Gastrocnemius medialis (tissue), 4 donors: Measurements from ENCODE around the gene INTS15.

Experiments
- POLR2A ChIP-seq, 2 donors: fragments of 450-650 bp; IDR thresholded peaks; one replicate each; pipeline ENCODE4 v1.6.1; 2017; ENCODE audit warnings: antibody characterized with exemption in 2 of 2, mild to moderate bottlenecking in 2 of 2, moderate library complexity in 2 of 2
- TF ChIP-seq, protein P1 (sequence below), 5 experiments: fragments of 450-650 bp in 3 of 5; fragments of 200-600 bp in 2 of 5; sonication (generic) in 2 of 5; IDR thresholded peaks in 4 of 5; conservative IDR thresholded peaks in 1 of 5; 1 replicate in 4 of 5; 2 replicates in 1 of 5; pipeline ENCODE4 v1.5.1; 2016 to 2019; ENCODE audit warnings: antibody characterized with exemption in 5 of 5, mild to moderate bottlenecking in 3 of 5, moderate library complexity in 3 of 5

DNA sequence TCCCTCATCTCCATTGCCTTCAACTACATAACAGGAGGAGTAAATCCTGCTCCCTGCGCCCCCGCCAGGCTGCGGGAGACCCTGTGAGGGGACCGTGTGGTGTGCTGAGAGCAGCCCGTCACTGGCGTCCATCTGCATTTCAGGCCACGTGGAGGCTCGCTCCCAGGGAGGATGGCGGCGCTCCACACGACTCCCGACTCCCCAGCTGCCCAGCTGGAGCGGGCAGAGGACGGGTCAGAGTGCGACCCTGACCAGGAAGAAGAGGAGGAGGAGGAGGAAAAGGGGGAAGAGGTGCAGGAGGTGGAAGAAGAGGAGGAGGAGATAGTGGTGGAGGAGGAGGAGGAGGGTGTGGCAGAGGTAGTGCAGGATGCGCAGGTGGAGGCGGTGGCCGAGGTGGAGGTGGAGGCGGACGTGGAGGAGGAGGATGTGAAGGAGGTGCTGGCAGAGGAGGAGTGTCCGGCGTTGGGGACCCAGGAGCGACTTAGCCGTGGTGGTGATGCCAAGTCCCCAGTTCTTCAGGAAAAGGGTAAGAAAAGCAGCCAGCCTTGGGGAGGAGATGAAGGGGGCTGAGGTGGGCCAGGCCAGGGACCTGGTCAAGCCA, 52.5 kb downstream of the INTS15 start:
- TF ChIP-seq, protein P1, sequence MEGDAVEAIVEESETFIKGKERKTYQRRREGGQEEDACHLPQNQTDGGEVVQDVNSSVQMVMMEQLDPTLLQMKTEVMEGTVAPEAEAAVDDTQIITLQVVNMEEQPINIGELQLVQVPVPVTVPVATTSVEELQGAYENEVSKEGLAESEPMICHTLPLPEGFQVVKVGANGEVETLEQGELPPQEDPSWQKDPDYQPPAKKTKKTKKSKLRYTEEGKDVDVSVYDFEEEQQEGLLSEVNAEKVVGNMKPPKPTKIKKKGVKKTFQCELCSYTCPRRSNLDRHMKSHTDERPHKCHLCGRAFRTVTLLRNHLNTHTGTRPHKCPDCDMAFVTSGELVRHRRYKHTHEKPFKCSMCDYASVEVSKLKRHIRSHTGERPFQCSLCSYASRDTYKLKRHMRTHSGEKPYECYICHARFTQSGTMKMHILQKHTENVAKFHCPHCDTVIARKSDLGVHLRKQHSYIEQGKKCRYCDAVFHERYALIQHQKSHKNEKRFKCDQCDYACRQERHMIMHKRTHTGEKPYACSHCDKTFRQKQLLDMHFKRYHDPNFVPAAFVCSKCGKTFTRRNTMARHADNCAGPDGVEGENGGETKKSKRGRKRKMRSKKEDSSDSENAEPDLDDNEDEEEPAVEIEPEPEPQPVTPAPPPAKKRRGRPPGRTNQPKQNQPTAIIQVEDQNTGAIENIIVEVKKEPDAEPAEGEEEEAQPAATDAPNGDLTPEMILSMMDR (IDR thresholded peaks at IDR 0.05 in 4 of 5, conservative IDR thresholded peaks at IDR 0.05 in 1 of 5), result no peak
- TF ChIP-seq POLR2A (IDR thresholded peaks at IDR 0.05), result no peak
